ENCODE data around the gene SHANK3.
A peak's percentile ranks its signal among the peaks of the same experiment; 100 is the strongest.

The SHANK3 gene

GRCh38 chr22:50683086-50683993, 10.7 kb downstream of the SHANK3 start:
- Mint-ChIP-seq H3K27me3 (peaks cover 2% of the 10 kb centered on the region), H3K27ac (no peak overlapping the region), H3K36me3 (ENCODE audit: low read depth) (no peaks in the 10 kb centered on the region), H3K4me3 (no peak overlapping the region), H3K4me1 (no peaks in the 10 kb centered on the region), H3K9me3 (no peaks in the 10 kb centered on the region)
- DNase-seq (no peak), ATAC-seq (no peak)

DNA sequence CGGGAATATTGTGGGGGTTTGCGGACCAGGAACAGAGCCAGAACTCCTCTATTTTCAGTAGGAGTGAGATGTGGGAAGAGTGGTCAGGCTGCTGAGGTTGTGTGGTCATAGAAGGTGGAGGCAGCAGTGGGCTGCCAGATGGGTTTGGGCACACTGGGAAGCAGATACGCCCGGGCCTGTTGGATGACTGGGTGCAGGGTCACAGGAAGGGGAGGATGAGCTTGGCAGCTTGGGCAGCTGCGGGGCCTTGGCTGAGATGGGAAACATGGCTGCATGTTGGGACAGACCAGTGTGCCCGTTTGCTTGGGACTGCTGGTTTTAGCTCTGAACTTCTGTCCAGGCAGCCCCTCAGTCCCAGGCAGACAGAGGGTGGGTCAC, 11.4 kb downstream of the SHANK3 start:
- Mint-ChIP-seq H3K36me3 (ENCODE audit: low read depth) (no peaks in the 10 kb centered on the region), H3K27me3 (peaks cover 2% of the 10 kb centered on the region), H3K4me3 (no peak overlapping the region), H3K9me3 (no peaks in the 10 kb centered on the region), H3K4me1 (no peaks in the 10 kb centered on the region), H3K27ac (no peak overlapping the region)
- ATAC-seq: no peak
- no peak for DNase-seq

GRCh38 chr22:50684501-50684900, 11.9 kb downstream of the SHANK3 start:
- Mint-ChIP-seq H3K36me3 (ENCODE audit: low read depth) (no peaks in the 10 kb centered on the region), H3K4me3 (no peak overlapping the region), H3K27ac (no peak overlapping the region), H3K4me1 (no peaks in the 10 kb centered on the region), H3K9me3 (no peaks in the 10 kb centered on the region), H3K27me3 (peaks cover 2% of the 10 kb centered on the region)
- ATAC-seq (no peak), DNase-seq (no peak)

- peaks cover 2% of the 10 kb centered on the region for H3K27me3 Mint-ChIP-seq
- DNase-seq (no peak), ATAC-seq (no peak)
- H3K9me3 Mint-ChIP-seq: no peaks in the 10 kb centered on the region
- H3K36me3 Mint-ChIP-seq (ENCODE audit: low read depth): no peaks in the 10 kb centered on the region
- no peak overlapping the region for H3K27ac Mint-ChIP-seq
- H3K4me3 Mint-ChIP-seq: no peak overlapping the region
- H3K4me1 Mint-ChIP-seq: no peaks in the 10 kb centered on the region
Observed at GRCh38 chr22:50684986-50685385, 12.4 kb downstream of the SHANK3 start.

DNA sequence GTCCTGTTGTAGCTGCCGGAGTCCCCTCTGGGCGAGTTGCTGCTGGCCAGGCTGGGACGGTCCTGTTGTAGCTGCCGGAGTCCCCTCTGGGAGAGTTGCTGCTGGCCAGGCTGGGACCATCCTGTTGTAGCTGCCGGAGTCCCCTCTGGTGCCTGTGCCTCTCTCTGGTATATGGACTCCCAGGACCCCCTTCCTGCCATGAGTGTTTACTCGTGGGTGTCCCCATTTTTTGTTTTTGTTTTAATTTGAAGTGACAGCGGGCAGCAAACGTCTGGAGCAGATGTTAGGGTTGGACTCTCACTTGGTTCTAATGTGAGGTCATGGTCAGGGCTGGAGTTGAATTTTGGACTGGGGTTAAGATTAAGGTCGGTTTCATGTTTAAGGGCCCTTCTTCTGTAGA, 14.2 kb downstream of the SHANK3 start:
- Mint-ChIP-seq H3K4me3 (no peak overlapping the region), H3K27ac (no peak overlapping the region), H3K9me3 (no peaks in the 10 kb centered on the region), H3K4me1 (no peaks in the 10 kb centered on the region), H3K27me3 (peaks cover 2% of the 10 kb centered on the region), H3K36me3 (ENCODE audit: low read depth) (no peaks in the 10 kb centered on the region)
- DNase-seq (no peak), ATAC-seq (no peak)

DNA sequence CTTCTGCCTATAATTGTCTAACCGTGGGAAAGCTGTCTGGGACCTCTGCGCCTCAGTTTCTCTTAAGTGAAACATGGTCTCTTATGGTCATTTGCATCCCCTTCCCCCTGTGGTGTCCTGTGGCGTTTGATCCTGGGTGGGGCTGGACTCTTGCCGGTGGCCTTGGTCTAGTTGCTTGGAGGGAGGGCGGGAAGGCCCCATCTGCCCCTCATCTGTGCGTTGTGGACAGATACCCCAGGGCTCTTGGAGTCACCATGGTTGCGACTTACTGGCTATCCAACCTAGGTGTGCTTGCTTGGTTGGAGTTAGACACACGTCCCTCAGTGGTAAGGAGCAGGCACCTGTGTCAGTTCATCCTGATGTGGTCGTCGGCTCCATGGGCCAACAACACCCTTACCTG, 15.2 kb downstream of the SHANK3 start:
- Mint-ChIP-seq H3K27ac (no peak overlapping the region), H3K36me3 (ENCODE audit: low read depth) (no peaks in the 10 kb centered on the region), H3K9me3 (no peaks in the 10 kb centered on the region), H3K4me3 (no peak overlapping the region), H3K4me1 (no peaks in the 10 kb centered on the region), H3K27me3 (peaks cover 4% of the 10 kb centered on the region)
- DNase-seq: no peak
- ATAC-seq: no peak

GRCh38 chr22:50688448-50688847, 15.8 kb downstream of the SHANK3 start:
- ATAC-seq (no peak), DNase-seq (no peak)
- Mint-ChIP-seq H3K27ac (no peak overlapping the region), H3K4me1 (no peaks in the 10 kb centered on the region), H3K9me3 (no peaks in the 10 kb centered on the region), H3K27me3 (peaks cover 4% of the 10 kb centered on the region), H3K4me3 (no peak overlapping the region), H3K36me3 (ENCODE audit: low read depth) (no peaks in the 10 kb centered on the region)

DNA sequence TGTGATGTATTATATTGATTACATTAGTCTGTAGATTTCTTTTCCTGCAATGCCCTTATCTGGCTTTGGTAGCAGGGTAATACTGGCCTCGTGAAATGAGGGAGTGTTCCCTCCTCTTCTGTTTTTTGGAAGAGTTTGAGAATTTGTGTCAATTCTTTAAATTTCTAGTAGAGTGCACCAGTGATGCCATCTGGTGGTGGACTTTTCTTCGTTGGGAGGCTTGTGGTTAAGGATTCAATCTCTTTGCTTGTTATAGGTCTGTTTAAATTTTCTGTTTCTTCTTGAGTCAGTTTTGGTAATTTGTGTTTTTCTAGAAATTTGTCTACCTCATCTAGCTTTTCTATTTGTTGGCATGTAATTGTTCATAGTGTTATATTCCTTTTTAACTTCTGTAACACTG, 18.9 kb downstream of the SHANK3 start:
- Mint-ChIP-seq H3K4me3 (no peak overlapping the region), H3K36me3 (ENCODE audit: low read depth) (no peaks in the 10 kb centered on the region), H3K9me3 (no peaks in the 10 kb centered on the region), H3K27me3 (peaks cover 4% of the 10 kb centered on the region), H3K27ac (no peak overlapping the region), H3K4me1 (no peaks in the 10 kb centered on the region)
- no peak for ATAC-seq
- peak; percentile 29 for DNase-seq

DNA sequence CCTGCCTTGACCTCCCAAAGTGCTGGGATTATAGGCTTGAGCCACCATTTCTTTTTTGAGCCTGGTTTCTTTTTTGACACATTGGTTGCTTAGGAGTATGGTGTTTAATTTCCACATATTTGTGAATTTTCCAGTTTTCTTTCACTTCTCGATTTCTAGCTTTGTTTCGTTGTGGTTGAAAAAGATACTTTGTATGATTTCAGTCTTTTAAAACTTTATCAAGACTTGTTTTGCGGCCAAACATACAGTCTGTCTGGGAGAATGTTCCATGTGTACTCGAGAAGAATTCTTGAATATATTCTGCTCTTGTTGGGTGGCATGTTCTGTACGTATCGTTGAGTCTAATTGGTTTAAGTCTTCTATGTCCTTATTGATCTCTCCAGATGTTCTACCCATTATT, 20.8 kb downstream of the SHANK3 start:
- Mint-ChIP-seq H3K27ac (no peak overlapping the region), H3K27me3 (peaks cover 2% of the 10 kb centered on the region), H3K36me3 (ENCODE audit: low read depth) (no peaks in the 10 kb centered on the region), H3K4me3 (no peak overlapping the region), H3K9me3 (no peaks in the 10 kb centered on the region), H3K4me1 (no peaks in the 10 kb centered on the region)
- ATAC-seq (no peak), DNase-seq (no peak)

- H3K4me1 Mint-ChIP-seq: no peaks in the 10 kb centered on the region
- H3K27me3 Mint-ChIP-seq: peaks cover 2% of the 10 kb centered on the region
- H3K9me3 Mint-ChIP-seq: no peaks in the 10 kb centered on the region
- DNase-seq (no peak), ATAC-seq (no peak)
- no peaks in the 10 kb centered on the region for H3K36me3 Mint-ChIP-seq (ENCODE audit: low read depth)
- no peak overlapping the region for H3K27ac Mint-ChIP-seq
- H3K4me3 Mint-ChIP-seq: no peak overlapping the region
Observed at GRCh38 chr22:50694099-50694605, 21.5 kb downstream of the SHANK3 start.

- no peak for ATAC-seq
- H3K27ac Mint-ChIP-seq: no peak overlapping the region
- no peaks in the 10 kb centered on the region for H3K4me1 Mint-ChIP-seq
- no peak for DNase-seq
- H3K9me3 Mint-ChIP-seq: no peaks in the 10 kb centered on the region
- H3K4me3 Mint-ChIP-seq: no peak overlapping the region
- no peaks in the 10 kb centered on the region for H3K36me3 Mint-ChIP-seq (ENCODE audit: low read depth)
- H3K27me3 Mint-ChIP-seq: peaks cover 2% of the 10 kb centered on the region
Observed at GRCh38 chr22:50694766-50695420, 22.3 kb downstream of the SHANK3 start.

- H3K27me3 Mint-ChIP-seq: peaks cover 2% of the 10 kb centered on the region
- H3K27ac Mint-ChIP-seq: no peak overlapping the region
- DNase-seq: no peak
- H3K4me1 Mint-ChIP-seq: no peaks in the 10 kb centered on the region
- no peaks in the 10 kb centered on the region for H3K9me3 Mint-ChIP-seq
- H3K36me3 Mint-ChIP-seq (ENCODE audit: low read depth): no peaks in the 10 kb centered on the region
- H3K4me3 Mint-ChIP-seq: no peak overlapping the region
- ATAC-seq: no peak
Observed at GRCh38 chr22:50695421-50696250, 23.0 kb downstream of the SHANK3 start.

- ATAC-seq (no peak), DNase-seq (no peak)
- peaks cover 2% of the 10 kb centered on the region for H3K27me3 Mint-ChIP-seq
- no peak overlapping the region for H3K4me3 Mint-ChIP-seq
- no peaks in the 10 kb centered on the region for H3K4me1 Mint-ChIP-seq
- no peaks in the 10 kb centered on the region for H3K9me3 Mint-ChIP-seq
- H3K36me3 Mint-ChIP-seq (ENCODE audit: low read depth): no peaks in the 10 kb centered on the region
- no peak overlapping the region for H3K27ac Mint-ChIP-seq
Observed at GRCh38 chr22:50696251-50696798, 23.7 kb downstream of the SHANK3 start.

DNA sequence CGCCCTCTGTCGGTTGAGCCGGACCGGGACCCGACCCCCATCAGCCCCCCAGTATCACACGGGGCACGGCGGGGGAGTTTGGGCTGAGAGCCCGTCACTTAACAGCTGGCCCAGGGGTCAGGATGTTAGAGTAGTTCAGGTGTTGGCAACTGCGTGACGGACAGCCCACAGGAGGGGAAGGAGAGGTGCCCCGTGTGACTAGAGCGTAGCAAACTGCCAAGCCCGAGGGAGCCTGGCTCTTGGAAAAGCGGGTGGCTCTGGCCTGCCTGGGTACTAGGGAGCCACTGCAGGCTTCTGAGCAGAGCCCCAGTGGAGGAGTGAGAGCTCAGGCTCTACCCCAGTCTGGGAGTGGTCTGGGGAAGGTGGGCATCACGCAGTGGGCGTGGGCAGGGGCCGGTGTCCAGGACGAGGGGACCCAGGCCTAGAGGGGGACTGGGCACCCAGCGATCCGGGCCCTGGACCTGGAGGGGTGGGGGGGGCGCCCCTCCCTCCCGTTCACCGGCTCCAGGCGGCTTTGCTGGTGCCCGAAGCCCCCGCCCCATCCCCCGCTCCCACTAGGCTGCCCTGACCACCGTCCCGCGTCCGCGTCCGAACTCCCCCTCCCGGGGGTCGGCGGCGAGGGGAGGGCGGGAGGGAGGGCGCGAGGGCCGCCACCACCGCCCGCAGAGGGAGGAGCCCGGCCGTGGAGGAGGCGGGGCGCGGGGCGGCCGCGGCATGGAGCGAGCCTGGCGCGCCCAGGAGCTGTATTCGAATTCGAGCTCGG, 24.4 kb downstream of the SHANK3 start:
- Mint-ChIP-seq H3K36me3 (ENCODE audit: low read depth) (no peaks in the 10 kb centered on the region), H3K27me3 (peaks cover 2% of the 10 kb centered on the region), H3K4me1 (peaks cover 3% of the 10 kb centered on the region), H3K9me3 (no peaks in the 10 kb centered on the region), H3K27ac (no peak overlapping the region), H3K4me3 (no peak overlapping the region)
- ATAC-seq: no peak
- DNase-seq: no peak
